GM19395 (cell line): Measurements from ENCODE around the gene ADAMTSL3.
"Not testable (repeated sequence)": the region's sequence is repeated elsewhere in the genome, so short reads cannot be mapped to it uniquely, and the experiment has no call there.

Source experiments
- ATAC-seq: cut with Tn5 transposase; IDR thresholded peaks from one replicate; pipeline ENCODE4 v1.9.1; 2021; ENCODE audit warnings: mild to moderate bottlenecking, moderate library complexity; ENCODE audit not compliant: unreplicated experiment

Gene ADAMTSL3

DNA sequence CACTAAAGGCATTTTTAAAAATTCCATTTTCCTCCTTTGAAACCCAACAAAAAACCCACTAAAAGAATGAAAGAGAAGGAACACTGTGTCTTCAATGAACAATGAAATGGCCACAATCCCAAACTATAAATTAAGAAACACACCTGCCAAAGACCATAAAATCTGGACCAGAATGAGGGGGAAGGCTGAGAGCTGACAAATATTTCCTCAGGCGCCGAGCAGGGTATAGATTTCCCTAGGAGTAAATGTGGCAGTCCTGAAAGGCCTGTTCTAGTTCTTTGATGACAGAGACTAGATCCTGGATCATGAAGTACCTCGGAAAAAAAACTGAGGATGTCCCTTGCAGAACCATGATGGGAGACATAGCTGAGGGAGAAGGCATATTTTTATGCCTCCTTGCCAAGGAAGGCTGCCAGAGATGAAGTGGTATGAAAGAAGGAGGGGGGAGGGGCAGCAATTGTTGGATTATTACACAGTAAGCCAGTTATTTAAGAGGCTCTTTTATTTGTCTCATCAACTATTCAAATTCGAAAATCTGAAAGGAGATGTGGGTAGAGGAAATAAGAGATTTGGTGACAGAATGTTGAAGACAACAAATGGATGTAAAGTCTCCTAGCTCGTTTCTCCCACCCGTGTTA lies 306.4 kb downstream of the ADAMTSL3 start:
- ATAC-seq = no peak

DNA sequence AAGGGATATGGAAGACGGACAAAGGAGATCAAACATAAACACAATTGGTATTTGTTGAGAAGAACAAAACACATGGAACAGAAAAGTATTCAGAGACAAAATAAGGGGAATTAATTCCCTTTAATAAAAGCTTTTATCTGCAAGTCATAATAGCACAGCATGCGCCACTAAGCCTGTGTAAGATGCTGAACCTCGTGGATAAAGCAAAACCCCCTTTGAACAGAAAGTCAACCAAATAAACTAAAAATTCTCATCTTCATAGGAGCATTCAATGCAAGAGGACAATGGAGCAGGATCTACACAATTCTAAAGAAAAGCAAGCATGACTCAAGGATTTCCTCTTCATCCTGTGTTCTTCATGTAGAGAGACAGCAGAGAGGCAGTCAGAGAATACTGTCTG lies 307.4 kb downstream of the ADAMTSL3 start:
- no peak for ATAC-seq

DNA sequence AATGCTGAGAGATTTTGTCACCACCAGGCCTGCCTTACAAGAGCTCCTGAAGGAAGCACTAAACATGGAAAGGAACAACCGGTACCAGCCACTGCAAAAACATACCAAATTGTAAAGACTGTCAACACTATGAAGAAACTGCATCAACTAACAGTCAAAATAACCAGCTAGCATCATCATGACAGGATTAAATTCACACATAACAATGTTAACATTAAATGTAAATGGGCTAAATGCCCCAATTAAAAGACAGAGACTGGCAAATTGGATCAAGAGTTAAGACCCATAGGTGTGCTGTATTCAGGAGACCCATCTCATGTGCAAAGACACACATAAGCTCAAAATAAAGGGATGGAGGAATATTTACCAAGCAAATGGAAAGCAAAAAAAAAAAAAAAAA lies 311.0 kb downstream of the ADAMTSL3 start:
- not testable (repeated sequence) for ATAC-seq

DNA sequence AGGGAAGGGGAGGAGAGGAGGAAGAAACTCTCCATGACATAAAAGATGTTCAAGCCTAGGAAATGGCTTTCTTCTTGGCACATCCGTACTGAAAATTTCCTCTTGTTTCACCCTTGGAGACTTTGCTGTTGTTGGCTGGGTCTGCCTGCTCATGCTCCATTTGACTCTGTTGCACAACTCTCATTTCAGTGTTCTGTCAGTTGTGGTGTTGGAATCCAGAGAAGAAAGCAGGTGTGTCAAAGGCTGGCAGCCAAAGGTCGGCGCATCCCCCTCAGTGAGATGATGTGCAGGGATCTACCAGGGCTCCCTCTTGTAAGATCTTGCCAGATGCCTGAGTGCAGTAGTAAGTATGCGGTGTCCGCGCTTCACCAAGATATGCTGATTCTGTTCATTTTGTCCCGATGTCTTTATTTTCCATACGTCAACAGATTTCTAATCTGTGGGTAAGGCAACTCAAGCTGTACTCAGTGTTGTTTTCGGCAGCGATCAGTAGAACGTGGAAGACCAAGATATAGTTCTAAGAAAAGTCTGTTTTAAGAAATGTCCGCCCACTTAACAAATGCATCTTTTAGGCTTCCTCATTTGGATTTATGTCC lies 316.5 kb downstream of the ADAMTSL3 start:
- no peak for ATAC-seq

DNA sequence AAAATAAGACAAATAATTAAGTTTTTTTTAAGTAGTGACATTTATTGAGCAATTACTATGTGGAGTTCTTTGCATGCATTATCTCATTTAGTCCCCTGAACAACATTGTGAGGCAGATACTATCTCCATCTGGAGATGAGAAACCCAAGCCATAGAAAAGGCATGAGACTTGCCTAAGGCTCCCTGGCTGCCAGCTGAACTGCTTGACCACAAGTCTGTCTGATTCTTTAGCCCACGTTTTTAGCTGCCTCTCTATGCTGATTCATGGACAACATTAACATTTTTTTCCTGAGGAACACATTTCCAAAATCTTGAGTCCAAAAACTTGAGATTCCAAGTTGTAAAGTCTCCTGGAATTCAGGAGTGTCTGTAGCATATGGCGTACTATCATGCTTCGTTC lies 318.1 kb downstream of the ADAMTSL3 start:
- no peak for ATAC-seq

DNA sequence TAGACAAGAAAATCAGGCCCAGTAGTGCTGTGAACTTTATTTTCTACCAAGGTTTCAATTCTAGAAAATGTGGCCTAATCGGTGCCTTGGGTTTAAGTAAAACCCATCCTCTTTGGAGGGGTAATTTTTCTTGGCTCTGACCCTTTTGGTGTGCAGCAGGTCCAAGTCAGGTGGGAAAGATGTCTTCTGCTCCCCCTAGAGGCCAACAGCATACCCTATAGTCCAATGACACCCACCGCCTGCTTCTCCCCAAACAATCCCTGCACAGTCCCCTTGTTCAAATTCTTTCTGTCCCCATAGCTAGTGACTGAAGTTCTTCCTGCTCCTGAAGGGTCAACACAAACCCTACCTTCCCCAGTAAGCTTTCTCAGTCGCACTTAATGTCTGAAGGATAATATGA lies 319.9 kb downstream of the ADAMTSL3 start:
- no peak for ATAC-seq

DNA sequence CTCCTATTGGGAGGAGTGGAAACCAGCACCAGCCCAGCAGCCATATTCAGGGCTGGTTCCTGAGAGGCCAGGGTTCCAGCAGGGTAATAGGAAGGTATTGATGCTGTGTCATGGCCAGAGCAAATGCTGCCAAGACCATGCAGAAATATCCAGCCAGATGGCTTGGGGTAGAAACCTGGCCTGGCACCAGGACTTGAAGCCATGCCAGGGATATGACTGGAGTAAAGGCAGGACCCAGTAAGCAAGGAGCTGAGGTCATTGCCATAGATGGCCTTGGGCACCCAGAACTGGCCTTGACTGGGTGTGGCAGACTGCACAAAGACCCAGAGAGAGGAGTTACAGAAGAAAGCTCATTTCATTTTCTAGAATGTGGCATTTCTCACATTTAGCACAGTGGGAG lies 324.1 kb downstream of the ADAMTSL3 start:
- ATAC-seq = no peak

DNA sequence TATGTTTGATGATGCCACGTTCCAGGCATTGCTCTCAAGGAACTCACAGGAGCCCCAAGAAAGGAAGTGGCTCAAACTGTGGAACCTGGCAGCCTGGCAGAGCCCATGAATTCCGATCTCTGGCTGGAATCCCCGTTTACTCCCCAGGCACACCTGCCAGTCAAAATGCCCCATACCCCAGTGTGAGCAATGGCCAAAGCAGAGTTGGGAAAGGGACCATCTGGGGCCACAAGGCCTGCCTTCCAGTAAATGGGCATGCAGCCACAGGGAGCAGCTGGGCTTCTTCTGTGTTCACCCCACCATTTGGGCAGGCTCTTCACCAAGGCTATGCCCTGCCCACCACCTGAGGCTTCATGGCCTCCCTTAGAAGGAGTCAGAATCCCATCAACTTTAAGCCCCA lies 324.7 kb downstream of the ADAMTSL3 start:
- ATAC-seq = no peak

DNA sequence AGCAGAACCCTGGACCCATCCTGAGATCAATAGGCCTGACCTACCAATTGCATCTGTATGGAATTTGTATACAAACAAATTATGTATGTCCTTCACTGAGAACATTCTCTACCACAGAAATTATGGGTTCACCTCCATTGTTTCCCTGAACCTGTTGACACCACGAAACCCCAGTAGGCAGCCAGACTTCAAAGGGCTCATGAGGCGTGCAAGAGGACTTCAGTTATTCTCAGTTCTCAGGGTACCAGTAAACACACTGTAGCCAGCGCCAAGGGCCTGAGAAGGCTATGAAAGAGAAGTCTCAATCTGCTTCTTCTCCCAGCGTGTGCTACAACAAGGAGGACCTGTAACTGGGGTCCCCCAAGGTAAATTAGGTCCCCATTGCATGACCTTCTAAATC lies 326.7 kb downstream of the ADAMTSL3 start:
- ATAC-seq = no peak

DNA sequence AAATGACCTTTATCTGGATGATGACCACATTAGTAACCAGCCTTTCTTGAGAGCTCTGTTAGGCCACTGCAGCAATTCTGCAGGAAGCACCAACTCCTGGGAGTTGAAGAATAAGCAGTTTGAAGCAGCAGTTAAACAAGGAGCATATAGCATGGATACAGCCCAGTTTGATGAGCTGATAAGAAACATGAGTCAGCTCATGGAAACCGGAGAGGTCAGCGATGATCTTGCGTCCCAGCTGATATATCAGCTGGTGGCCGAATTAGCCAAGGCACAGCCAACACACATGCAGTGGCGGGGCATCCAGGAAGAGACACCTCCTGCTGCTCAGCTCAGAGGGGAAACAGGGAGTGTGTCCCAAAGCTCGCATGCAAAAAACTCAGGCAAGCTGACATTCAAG lies 328.8 kb downstream of the ADAMTSL3 start:
- ATAC-seq = no peak

DNA sequence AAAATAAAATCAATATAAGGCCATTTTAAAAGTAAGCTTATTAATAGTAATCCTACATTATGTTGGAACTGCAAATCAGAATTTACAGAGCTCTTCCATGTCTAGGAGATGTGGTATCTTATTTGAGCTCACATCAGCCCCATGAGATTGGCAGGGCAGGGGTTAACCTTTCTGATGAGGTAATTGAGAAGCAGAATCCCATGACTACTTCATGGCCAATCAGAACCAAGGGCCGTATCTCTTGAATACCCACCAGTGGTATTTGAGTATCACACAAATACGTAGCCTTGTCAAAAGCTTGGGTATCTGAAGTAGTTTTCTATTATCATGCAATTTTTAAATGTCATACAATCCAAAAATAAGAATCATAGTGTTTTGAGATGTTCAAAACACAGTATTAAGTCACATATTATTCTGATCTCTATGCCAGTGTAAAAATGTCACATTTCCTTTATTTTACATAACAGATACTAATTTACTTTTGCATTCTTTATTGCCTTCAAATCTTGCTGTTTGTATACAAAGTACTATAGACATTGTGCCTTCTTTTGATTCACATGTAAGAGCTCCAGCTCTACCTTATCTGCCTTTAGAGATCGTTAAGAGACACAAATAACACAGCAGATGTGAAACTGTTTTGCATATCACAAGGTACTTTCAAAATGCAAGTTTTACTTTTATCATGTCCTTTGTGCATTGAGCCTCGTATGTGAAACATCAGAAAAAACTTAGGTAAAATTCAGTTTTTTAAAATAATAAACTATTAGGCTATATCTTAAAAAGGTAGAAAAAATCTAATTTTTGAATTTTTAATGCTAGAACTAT lies 329.9 kb downstream of the ADAMTSL3 start:
- peak; percentile 90 for ATAC-seq

DNA sequence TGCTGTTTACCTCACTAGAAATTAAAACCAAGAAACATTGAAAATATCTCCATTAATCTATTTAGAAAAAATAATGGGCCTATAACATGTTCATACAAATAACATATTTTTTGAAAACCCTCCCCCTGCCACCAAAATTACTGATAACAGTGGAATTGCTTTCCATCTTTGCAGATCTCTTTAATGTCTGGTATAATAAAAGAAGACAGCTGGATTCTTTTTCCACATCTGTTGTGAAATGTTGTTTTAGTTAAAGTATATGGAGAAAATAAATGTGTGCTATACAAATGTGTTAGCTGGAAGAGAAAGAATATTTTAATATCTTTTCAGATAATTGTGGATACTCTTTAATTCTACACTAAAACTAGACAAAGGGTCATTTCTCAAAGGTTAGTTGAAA lies 330.7 kb downstream of the ADAMTSL3 start:
- no peak for ATAC-seq

DNA sequence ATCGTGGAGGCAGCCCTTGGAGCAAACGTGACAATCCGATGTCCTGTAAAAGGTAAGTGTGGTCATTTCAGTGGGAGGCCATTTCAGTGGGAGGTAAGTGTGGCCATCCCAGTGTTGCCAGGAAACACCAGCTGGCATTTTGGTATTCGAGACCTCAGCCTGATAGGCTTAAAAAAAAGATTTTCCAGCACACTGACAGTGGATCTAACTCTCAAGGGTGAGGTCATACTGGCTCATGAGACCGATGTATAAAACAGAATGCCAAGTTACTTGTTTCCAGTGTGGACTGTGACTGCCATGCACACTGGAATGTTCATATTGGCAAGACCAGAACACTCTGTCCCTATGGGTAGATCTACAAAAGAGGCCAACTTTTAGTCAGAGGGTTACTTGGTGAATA lies 337.2 kb downstream of the ADAMTSL3 start:
- no peak for ATAC-seq

DNA sequence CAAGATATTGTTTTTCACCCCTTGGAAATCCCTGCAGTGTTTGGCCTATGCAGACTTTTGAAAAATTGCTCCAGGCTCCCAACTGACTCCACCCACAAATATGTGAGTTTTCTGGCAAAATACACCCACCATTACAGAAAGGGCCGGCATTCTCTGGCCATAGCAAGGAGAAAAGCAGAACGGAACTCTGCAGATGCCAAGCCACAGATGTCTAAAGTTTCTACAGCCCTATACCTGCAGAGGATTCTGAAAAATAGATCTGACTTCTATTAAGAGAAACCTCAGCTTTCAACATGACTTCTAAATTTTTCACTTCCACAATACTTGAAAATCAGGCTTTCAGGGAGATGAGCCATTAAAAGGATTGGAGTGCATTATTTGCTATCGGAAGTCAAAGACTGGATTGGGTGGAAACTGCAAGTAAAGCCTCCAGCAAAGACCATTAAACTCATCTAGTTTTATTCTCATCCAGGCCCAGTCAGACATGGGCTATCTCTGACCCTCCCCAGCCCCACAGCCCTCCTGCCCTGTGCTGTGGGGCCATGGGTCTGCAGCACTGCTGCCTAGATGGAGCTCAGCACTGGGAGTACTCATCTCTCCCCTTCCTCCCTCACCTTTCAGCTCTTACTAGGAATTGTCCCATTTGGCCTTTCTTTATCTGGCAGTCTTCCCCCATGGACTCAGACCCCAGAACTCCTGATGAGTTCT lies 338.6 kb downstream of the ADAMTSL3 start:
- peak; percentile 92 for ATAC-seq

DNA sequence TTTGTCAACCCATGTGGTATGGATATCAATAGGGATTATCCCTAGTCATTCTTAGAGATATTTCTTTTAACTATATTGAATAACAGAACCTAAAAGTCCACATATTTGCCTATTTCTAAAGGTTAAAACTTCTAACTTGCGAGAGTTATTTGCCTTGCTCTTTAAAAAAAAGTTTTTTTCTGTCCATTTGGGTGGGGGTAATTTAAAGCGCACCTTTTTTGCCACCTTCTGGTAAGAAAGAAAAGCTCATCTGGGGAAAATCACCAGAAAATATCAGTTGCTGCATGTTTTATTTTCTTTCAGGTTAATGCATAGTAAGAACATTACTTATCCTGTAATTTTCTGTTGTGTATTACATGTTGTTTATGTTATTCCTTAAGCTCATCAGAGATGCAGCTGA lies 339.7 kb downstream of the ADAMTSL3 start:
- ATAC-seq = no peak

DNA sequence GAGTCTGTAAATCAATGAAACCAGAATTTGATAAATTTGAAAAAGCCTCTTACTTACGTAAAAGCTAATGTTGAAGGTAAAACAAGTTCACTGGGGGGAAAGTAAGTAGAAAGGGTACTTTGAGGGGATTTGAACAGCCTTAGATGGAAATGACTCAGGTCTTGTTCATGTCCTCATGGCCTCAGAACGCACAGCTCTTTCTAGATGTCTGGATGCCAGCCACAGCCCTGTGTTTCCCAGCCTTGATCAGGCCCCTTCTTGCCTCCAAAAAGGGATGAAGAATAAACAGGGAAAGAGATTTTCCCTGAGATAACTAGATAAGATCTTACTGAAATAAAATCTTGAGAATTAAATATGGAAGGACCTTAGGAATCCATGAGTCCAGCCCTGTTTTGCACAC lies 344.6 kb downstream of the ADAMTSL3 start:
- no peak for ATAC-seq

DNA sequence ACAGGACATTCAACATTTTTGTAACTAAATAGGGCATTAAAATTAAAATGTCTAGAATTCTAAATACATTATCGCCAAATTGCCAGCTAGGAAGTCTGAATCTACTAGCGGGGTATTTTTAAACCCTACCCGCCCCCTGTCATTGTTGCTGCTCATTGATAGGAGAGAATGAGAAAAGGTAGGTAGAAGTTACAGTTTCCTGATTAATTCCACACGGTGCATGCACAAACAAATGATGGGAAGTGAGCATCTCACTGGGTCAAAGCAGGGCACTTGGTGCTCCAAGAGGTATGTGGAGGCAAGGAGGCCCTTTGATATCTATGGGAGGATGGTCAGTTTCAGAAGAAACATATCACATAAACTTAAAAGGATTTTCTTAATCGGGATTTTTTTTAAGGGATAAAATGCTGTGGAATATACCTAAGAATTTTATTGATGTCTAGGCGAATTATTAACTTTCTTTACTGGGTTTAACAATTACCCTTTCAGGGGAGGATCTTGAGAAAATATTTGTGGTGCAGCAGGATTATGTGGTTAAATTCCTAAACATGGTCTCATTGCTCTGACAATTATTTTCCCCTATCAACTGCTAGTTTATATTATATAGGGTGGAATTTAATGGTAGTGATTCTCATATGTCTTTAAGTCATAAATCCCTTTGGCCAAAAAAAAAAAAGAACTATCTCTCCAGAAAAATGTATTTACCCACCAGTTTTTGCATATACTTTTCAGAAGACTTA lies 345.6 kb downstream of the ADAMTSL3 start:
- ATAC-seq = no peak

DNA sequence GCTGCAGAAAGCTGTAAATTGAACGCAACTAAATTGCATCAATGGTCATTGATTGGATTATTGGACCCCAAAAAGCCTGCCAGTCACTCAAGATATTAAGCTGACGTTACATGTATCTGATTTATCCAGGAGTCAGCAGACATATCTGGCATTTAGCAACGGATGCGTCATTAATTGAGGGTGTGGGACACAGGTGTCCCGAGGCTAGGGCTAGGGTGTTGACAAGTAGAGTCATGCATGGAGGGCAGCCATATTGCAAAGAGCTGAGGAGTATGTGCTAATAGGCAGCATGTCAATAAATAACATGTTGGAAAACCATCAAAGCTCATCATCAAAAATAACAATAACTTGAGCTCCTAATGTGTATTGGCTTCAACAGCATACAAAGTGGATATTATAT lies 347.1 kb downstream of the ADAMTSL3 start:
- no peak for ATAC-seq

DNA sequence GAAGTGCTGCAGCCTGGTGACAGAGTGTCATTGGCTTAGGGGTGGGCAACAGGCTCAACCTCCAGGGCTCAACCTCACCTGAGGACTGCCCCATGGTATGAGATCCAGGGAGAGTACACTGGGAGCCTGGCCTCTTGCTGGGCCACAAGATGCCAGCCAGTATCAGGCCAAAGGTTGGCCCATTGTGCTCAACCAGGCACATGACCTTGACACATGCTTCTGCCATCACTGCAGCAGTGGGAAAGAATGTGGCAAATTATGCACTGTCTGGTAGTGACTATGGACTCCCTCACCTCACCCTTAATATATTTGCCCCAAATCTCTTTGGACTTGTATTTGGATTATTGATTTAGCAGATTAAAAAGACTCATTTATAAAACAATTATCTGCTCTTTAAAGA lies 347.7 kb downstream of the ADAMTSL3 start:
- no peak for ATAC-seq

DNA sequence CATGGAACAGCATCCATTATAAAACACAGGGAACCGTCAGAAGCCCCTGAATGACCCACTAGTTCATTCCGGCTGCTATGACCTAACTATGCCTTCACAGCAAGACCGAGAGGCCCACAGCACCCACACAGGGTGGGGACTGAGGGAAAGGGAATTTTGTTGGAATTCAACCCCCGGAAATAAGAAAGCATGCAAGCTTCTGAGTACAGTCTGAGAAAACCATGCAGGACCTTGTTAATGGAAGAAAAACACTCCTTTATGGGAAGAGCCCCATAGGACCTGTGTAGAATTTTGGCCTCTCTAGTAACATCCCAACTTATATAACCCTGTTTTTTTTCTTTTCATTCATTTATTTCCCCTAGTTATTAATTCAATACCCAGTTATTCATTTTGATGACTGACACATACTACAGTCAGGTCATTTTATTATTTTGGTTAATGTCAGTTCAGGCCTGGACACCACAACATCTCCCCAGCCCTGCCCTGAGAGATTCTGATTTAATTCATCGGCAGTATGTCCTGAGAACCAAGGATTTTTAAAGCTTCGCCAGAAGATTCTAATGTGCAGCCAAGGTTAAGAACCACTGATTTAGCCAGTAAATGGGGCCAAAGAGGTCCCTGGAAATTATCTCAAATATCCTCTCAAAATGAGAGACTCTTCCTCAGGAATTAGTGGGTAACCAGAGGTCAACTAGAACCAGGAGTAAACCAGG lies 350.0 kb downstream of the ADAMTSL3 start:
- ATAC-seq = no peak
